H9 (cell line): ENCODE results near the gene XIRP2. TPM values are rescaled to one million over a fixed set of nuclear protein-coding genes. Genes with fewer than 3 reads are reported as not detected.

Experiments
- DNase-seq: peaks from one replicate; pipeline ENCODE4 v3.0.0-alpha.2; 2017
- H2AFZ ChIP-seq: one replicate; pipeline ENCODE4 v1.6.1; 2013; ENCODE audit warnings: mild to moderate bottlenecking, low read length, control low read depth, moderate library complexity
- H2AK5ac ChIP-seq: 2 replicates; pipeline ENCODE4 v1.6.1; 2013; ENCODE audit warnings: low read length, control low read depth, mixed read lengths; ENCODE audit not compliant: insufficient read length
- H2BK120ac ChIP-seq: one replicate; pipeline ENCODE4 v1.6.1; 2013; ENCODE audit warnings: low read depth, mild to moderate bottlenecking, low read length, control low read depth, inconsistent platforms; ENCODE audit not compliant: poor library complexity, severe bottlenecking
- H2BK12ac ChIP-seq: 2 replicates; pipeline ENCODE4 v1.6.1; 2013; ENCODE audit warnings: low read length, control low read depth, mixed read lengths, low read depth; ENCODE audit not compliant: insufficient read length
- H2BK15ac ChIP-seq: 2 replicates; pipeline ENCODE4 v1.6.1; 2013; ENCODE audit warnings: low read depth, low read length, control low read depth
- H2BK20ac ChIP-seq: one replicate; pipeline ENCODE4 v1.6.1; 2013; ENCODE audit warnings: low read depth, mild to moderate bottlenecking, low read length, control low read depth, inconsistent platforms; ENCODE audit not compliant: poor library complexity, severe bottlenecking
- H2BK5ac ChIP-seq: 2 replicates; pipeline ENCODE4 v1.6.1; 2013; ENCODE audit warnings: low read length, control low read depth, mixed read lengths; ENCODE audit not compliant: insufficient read length
- H3K14ac ChIP-seq: 2 replicates; pipeline ENCODE4 v1.6.1; 2013; ENCODE audit warnings: low read length, control low read depth; ENCODE audit not compliant: insufficient read depth
- H3K18ac ChIP-seq: 2 replicates; pipeline ENCODE4 v1.6.1; 2013; ENCODE audit warnings: low read depth, mild to moderate bottlenecking, mixed read lengths, low read length, control low read depth; ENCODE audit not compliant: insufficient read length
- H3K23ac ChIP-seq: 2 replicates; pipeline ENCODE4 v1.6.1; 2013; ENCODE audit warnings: low read length, control low read depth, mixed read lengths, low read depth; ENCODE audit not compliant: insufficient read length
- H3K23me2 ChIP-seq: 2 replicates; pipeline ENCODE4 v1.6.1; 2013; ENCODE audit warnings: low read depth, mild to moderate bottlenecking, mixed read lengths, low read length, control low read depth; ENCODE audit not compliant: insufficient read length, poor library complexity, severe bottlenecking
- H3K27ac ChIP-seq: 2 replicates; pipeline ENCODE4 v1.5.1; 2013; ENCODE audit warnings: low read length, control low read depth, mixed read lengths, low read depth; ENCODE audit not compliant: insufficient read length
- H3K27me3 ChIP-seq: 2 replicates; pipeline ENCODE4 v1.6.1; 2013; ENCODE audit warnings: low read length, control low read depth, inconsistent platforms; ENCODE audit not compliant: insufficient read depth
- H3K4ac ChIP-seq: 2 replicates; pipeline ENCODE4 v1.6.1; 2013; ENCODE audit warnings: low read depth, mild to moderate bottlenecking, control low read depth, inconsistent platforms, low read length, moderate library complexity
- H3K4me1 ChIP-seq: 2 replicates; pipeline ENCODE4 v1.6.1; 2013; ENCODE audit warnings: low read length, control low read depth, inconsistent platforms; ENCODE audit not compliant: insufficient read depth
- H3K4me2 ChIP-seq: 2 replicates; pipeline ENCODE4 v1.6.1; 2013; ENCODE audit warnings: low read length, control low read depth, mixed read lengths; ENCODE audit not compliant: insufficient read length, insufficient read depth
- H3K56ac ChIP-seq: 2 replicates; pipeline ENCODE4 v1.6.1; 2013; ENCODE audit warnings: low read depth, mild to moderate bottlenecking, mixed read lengths, low read length, control low read depth; ENCODE audit not compliant: insufficient read length
- H3K79me1 ChIP-seq: 2 replicates; pipeline ENCODE4 v1.6.1; 2013; ENCODE audit warnings: low read depth, mild to moderate bottlenecking, moderate library complexity, low read length, control low read depth, inconsistent platforms; ENCODE audit not compliant: insufficient read depth, poor library complexity, severe bottlenecking
- H3K79me2 ChIP-seq: 2 replicates; pipeline ENCODE4 v1.6.1; 2013; ENCODE audit warnings: low read length, control low read depth, inconsistent platforms; ENCODE audit not compliant: insufficient read depth
- H3K9ac ChIP-seq: 2 replicates; pipeline ENCODE4 v1.6.1; 2013; ENCODE audit warnings: low read length, control low read depth, mixed read lengths; ENCODE audit not compliant: insufficient read length; ENCODE audit errors: extremely low read depth
- H3K9me3 ChIP-seq: one replicate; pipeline ENCODE4 v1.6.1; 2013; ENCODE audit warnings: low read depth, low read length, inconsistent platforms; ENCODE audit not compliant: control insufficient read depth
- H3T11ph ChIP-seq: one replicate; pipeline ENCODE4 v1.6.1; 2013; ENCODE audit warnings: mild to moderate bottlenecking, low read length, control low read depth, inconsistent platforms
- H4K20me1 ChIP-seq: one replicate; pipeline ENCODE4 v1.6.1; 2013; ENCODE audit not compliant: control insufficient read depth, insufficient read length, insufficient read depth
- H4K5ac ChIP-seq: 2 replicates; pipeline ENCODE4 v1.6.1; 2013; ENCODE audit warnings: low read depth, mild to moderate bottlenecking, mixed read lengths, low read length, control low read depth; ENCODE audit not compliant: insufficient read length
- H4K8ac ChIP-seq: replicated peaks from 2 replicates; pipeline ENCODE4 v1.6.1; 2013; ENCODE audit warnings: low read length, control low read depth, mixed read lengths, low read depth; ENCODE audit not compliant: insufficient read length
- H4K91ac ChIP-seq: 2 replicates; pipeline ENCODE4 v1.6.1; 2013; ENCODE audit warnings: low read depth, mild to moderate bottlenecking, moderate library complexity, mixed read lengths, low read length, control low read depth; ENCODE audit not compliant: insufficient read length
- H3K27ac Mint-ChIP-seq, 3 experiments: 2 replicates in 2 of 3; 3 replicates in 1 of 3; pipeline ENCODE4 v1.8.0; 2020 to 2021; ENCODE audit warnings: mixed read lengths in 3 of 3, mild to moderate bottlenecking in 1 of 3, moderate library complexity in 1 of 3
- H3K27me3 Mint-ChIP-seq: 2 replicates; pipeline ENCODE4 v1.8.0; 2021; ENCODE audit warnings: low read depth, mild to moderate bottlenecking, moderate library complexity, mixed read lengths
- H3K36me3 Mint-ChIP-seq, 3 experiments: 2 replicates in 2 of 3; 3 replicates in 1 of 3; pipeline ENCODE4 v1.8.0; 2020 to 2021; ENCODE audit warnings: low read depth in 3 of 3, mixed read lengths in 3 of 3; ENCODE audit not compliant: insufficient read depth in 1 of 3
- H3K4me1 Mint-ChIP-seq, 2 experiments: 2 replicates each; pipeline ENCODE4 v1.8.0; 2020; ENCODE audit warnings: mixed read lengths in 2 of 2
- H3K4me3 Mint-ChIP-seq, 2 experiments: 2 replicates in 1 of 2; 3 replicates in 1 of 2; pipeline ENCODE4 v1.8.0; 2020 to 2021; ENCODE audit warnings: mild to moderate bottlenecking in 2 of 2, mixed read lengths in 2 of 2, moderate library complexity in 1 of 2
- H3K9me3 Mint-ChIP-seq, 2 experiments: 2 replicates in 1 of 2; 3 replicates in 1 of 2; pipeline ENCODE4 v1.8.0; 2020; ENCODE audit warnings: mild to moderate bottlenecking in 2 of 2, mixed read lengths in 2 of 2, moderate library complexity in 1 of 2
- CTCF ChIP-seq: fragments of 200-600 bp; sonication (generic); conservative IDR thresholded peaks from 3 replicates; pipeline ENCODE4 v1.8.0; 2021; ENCODE audit warnings: antibody characterized with exemption, mild to moderate bottlenecking
- WGBS: extraction: QIAGEN DNeasy Blood & Tissue Kit; methylation state at CpG from one replicate; pipeline ENCODE4 v1.1.7; 2013; ENCODE audit warnings: missing lambda C conversion rate, low lambda C conversion rate, mixed read lengths; ENCODE audit not compliant: insufficient read length; ENCODE audit errors: extremely low coverage; 5-methylcytosine and 5-hydroxymethylcytosine counted together
- total RNA-seq: library from RNA; stranded (reverse); gene quantifications from 2 replicates; pipeline ENCODE4 v1.2.1, GENCODE V29; 2021

Gene XIRP2
- total RNA-seq, 1 experiment from 2014 or later: 0.07 TPM

DNA sequence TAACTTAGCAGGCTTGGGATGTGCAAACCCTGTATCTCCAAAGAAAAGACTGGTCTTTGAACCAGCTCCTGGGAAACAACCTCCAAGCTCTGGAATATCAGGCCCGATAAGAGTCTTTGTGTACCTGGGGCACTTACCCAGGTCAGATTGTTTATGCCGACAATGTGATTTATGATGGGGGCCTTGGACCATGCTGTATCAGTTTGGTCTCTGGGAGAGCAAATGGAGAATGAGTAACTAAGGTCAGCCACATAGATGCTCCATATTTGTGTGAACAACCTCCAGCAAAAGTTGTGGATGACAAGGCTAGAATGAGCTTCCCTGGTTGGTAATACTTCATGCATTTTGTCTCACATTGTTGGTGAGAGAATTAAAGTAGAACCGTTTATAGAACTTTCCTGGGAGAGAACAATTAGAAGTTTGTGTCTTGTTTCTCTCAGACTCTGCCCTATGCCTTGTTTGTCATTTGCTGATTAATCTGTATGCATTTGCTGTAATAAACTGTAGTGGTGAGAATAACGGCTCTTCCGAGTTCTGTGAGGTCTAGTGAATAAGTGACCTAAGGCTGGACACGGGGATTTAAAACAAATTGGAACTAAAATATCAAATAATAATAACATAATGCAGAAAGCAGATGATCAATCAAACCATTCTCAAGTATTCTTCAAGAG lies 259.1 kb downstream of the XIRP2 start:
- no peaks in the 10 kb centered on the region for H3K9me3 Mint-ChIP-seq
- no CpG with 5 or more reads among the region's 6 CpGs for WGBS
- no peaks in the 10 kb centered on the region for H3K23me2 ChIP-seq

More for the DNA sequence above, 259.1 kb downstream of the XIRP2 start:
- H3K79me1 ChIP-seq: no peaks in the 10 kb centered on the region
- no peak overlapping the region for H3K23ac ChIP-seq
- H2AFZ ChIP-seq: no peak overlapping the region
- peaks cover 3 to 5% of the 10 kb centered on the region in 2 experiments for H3K4me1 Mint-ChIP-seq
- no peak overlapping the region for H3K4ac ChIP-seq
- no peak overlapping the region for H2BK20ac ChIP-seq
- H3K9me3 ChIP-seq: no peaks in the 10 kb centered on the region
- no peak overlapping the region for H3K18ac ChIP-seq
- H3K36me3 Mint-ChIP-seq: no peaks in the 10 kb centered on the region
- H3K56ac ChIP-seq: no peak overlapping the region
- no peak overlapping the region for H4K5ac ChIP-seq
- TF ChIP-seq CTCF: no peak
- H4K20me1 ChIP-seq: no peaks in the 10 kb centered on the region
- H3K4me2 ChIP-seq: no peak overlapping the region
- H4K8ac ChIP-seq: no peak overlapping the region
- H3K9ac ChIP-seq: no peak overlapping the region
- H2BK15ac ChIP-seq: no peak overlapping the region
- H3K27me3 Mint-ChIP-seq: no peaks in the 10 kb centered on the region
- H3K4me1 ChIP-seq: no peaks in the 10 kb centered on the region; the same call in 1 of the 2 replicates
- H2BK5ac ChIP-seq: no peak overlapping the region
- no peaks in the 10 kb centered on the region for H3K27me3 ChIP-seq
- H3K14ac ChIP-seq: no peak overlapping the region
- no peak overlapping the region for H3T11ph ChIP-seq
- H3K27ac Mint-ChIP-seq: no peak overlapping the region
- no peak for DNase-seq
- no peak overlapping the region for H2BK12ac ChIP-seq
- no peak overlapping the region for H2AK5ac ChIP-seq
- no peaks in the 10 kb centered on the region for H3K79me2 ChIP-seq
- no peak overlapping the region for H2BK120ac ChIP-seq
- H4K91ac ChIP-seq: no peak overlapping the region
- no peak overlapping the region for H3K27ac ChIP-seq
- no peak overlapping the region for H3K4me3 Mint-ChIP-seq
